ENCODE measurements around the gene TCF4. TPM values are rescaled to one million over a fixed set of nuclear protein-coding genes. Genes with fewer than 3 reads are reported as not detected.

TCF4 gene
- total RNA-seq, 2 donors from 2014 or later, result 31.6 to 34.0 TPM

- no peak for DNase-seq
- H3K9me3 ChIP-seq, result no peaks in the 10 kb centered on the region
- H3K4me3 ChIP-seq, result no peak overlapping the region
- ATAC-seq, result no peak
- H3K36me3 ChIP-seq (replicated peaks in 1 of 2; ENCODE audit: insufficient read depth in 1 of 2, low read depth in 2 of 2), result no peaks in the 10 kb centered on the region
- intact Hi-C loops (cut with DNase I), result no loop called here
- H3K27ac ChIP-seq, result no peak overlapping the region
- TF ChIP-seq POLR2A (IDR thresholded peaks at IDR 0.05), result no peak
- TF ChIP-seq, protein P1, sequence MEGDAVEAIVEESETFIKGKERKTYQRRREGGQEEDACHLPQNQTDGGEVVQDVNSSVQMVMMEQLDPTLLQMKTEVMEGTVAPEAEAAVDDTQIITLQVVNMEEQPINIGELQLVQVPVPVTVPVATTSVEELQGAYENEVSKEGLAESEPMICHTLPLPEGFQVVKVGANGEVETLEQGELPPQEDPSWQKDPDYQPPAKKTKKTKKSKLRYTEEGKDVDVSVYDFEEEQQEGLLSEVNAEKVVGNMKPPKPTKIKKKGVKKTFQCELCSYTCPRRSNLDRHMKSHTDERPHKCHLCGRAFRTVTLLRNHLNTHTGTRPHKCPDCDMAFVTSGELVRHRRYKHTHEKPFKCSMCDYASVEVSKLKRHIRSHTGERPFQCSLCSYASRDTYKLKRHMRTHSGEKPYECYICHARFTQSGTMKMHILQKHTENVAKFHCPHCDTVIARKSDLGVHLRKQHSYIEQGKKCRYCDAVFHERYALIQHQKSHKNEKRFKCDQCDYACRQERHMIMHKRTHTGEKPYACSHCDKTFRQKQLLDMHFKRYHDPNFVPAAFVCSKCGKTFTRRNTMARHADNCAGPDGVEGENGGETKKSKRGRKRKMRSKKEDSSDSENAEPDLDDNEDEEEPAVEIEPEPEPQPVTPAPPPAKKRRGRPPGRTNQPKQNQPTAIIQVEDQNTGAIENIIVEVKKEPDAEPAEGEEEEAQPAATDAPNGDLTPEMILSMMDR (IDR thresholded peaks at IDR 0.05), result no peak
- 69 to 81% methylated on average over 8 of the region's 8 CpGs for WGBS, 2 donors
- H3K27me3 ChIP-seq, result no peaks in the 10 kb centered on the region
- no peaks in the 10 kb centered on the region for H3K4me1 ChIP-seq
These were observed 248.9 kb downstream of the TCF4 start for GRCh38 chr18:55338978-55339650.

DNA sequence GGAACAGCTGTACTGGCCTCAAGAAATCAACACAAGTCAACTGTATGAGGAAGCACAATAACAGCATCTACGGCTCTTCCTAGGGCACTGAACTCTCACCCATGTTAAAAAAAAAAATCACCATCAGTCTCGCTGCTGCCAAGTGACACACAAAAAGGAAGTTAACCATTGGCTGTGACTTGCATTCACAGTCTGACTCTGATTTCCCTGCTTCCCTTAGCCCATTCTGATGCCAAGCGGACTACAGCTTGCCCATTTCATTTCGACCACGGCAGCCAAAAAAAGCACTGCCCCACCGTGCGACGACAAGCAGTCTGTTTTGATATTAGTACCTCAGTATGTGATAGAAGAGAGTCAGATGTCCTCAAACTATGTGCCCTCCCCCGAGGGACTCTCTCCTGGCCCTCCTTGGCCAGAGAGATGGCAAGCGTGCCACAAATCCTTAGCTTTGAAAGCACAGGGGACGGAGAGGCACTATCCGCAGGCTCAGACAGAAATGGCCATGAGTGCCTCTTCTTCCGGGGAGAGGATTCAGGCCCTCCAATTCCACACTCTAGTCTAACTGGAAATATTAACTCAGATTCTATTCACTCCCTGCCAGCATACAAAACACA lies 250.0 kb downstream of the TCF4 start:
- intact Hi-C loops (cut with DNase I), result no loop called here
- Histone ChIP-seq H3K27ac (peak overlapping the region in 1 of 4 donors; percentile 61), H3K36me3 (replicated peaks in 1 of 2; ENCODE audit: insufficient read depth in 1 of 2, low read depth in 2 of 2) (no peaks in the 10 kb centered on the region), H3K4me3 (no peak overlapping the region), H3K4me1 (no peaks in the 10 kb centered on the region), H3K27me3 (no peaks in the 10 kb centered on the region), H3K9me3 (no peaks in the 10 kb centered on the region)
- WGBS, 2 donors, result 70 to 88% methylated on average over 13 of the region's 13 CpGs
- DNase-seq (peak in 1 of 4 donors; percentile 10), ATAC-seq (peak; percentile 21)
- no peak for TF ChIP-seq POLR2A (IDR thresholded peaks at IDR 0.05)
- TF ChIP-seq, protein P1 (IDR thresholded peaks at IDR 0.05), result no peak

DNA sequence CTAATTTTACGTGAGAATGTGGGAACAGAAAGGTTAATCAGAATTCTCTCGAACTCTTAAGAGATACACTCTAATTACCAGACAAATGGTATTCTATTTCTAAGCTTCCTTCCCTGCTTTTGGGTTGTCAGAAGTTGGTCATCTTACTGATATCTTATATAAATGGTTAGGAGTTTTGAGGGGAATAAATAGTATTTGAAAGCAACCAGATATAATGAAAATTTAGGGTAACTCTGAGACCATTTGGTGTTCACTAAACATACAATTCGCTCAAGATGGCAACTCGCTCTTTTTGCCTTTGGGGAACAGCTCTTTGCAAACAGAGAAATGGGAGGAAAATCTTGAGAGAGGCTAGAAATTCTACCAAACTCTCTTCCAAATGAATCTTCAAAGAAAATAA lies 250.9 kb downstream of the TCF4 start:
- DNase-seq, result no peak
- no peaks in the 10 kb centered on the region for H3K9me3 ChIP-seq
- TF ChIP-seq, protein P1 (IDR thresholded peaks at IDR 0.05), result no peak
- TF ChIP-seq POLR2A (IDR thresholded peaks at IDR 0.05), result no peak
- no peaks in the 10 kb centered on the region for H3K27me3 ChIP-seq
- no peak overlapping the region for H3K4me3 ChIP-seq
- H3K36me3 ChIP-seq (replicated peaks in 1 of 2; ENCODE audit: insufficient read depth in 1 of 2, low read depth in 2 of 2), result no peaks in the 10 kb centered on the region
- 85 to 90% methylated on average over 4 of the region's 4 CpGs for WGBS, 2 donors
- intact Hi-C loops (cut with DNase I), result no loop called here
- no peak overlapping the region for H3K27ac ChIP-seq
- H3K4me1 ChIP-seq, result no peaks in the 10 kb centered on the region
- ATAC-seq, result no peak

GRCh38 chr18:55336438-55337100 lies 251.4 kb downstream of the TCF4 start:
- intact Hi-C loops (cut with DNase I), result no loop called here
- Histone ChIP-seq H3K27me3 (no peaks in the 10 kb centered on the region), H3K4me3 (no peak overlapping the region), H3K27ac (no peak overlapping the region), H3K36me3 (replicated peaks in 1 of 2; ENCODE audit: insufficient read depth in 1 of 2, low read depth in 2 of 2) (no peaks in the 10 kb centered on the region), H3K4me1 (no peaks in the 10 kb centered on the region), H3K9me3 (no peaks in the 10 kb centered on the region)
- DNase-seq (no peak), ATAC-seq (no peak)
- 68 to 80% methylated on average over 3 of the region's 3 CpGs for WGBS, 2 donors
- TF ChIP-seq POLR2A (IDR thresholded peaks at IDR 0.05), result no peak
- TF ChIP-seq, protein P1 (IDR thresholded peaks at IDR 0.05), result no peak
